PFSK-1 (cell line): ENCODE results near the gene LPCAT1.

Source experiments
- POLR2AphosphoS5 ChIP-seq: IDR thresholded peaks from 2 replicates; pipeline ENCODE4 v1.6.1; 2012; ENCODE audit warnings: low read depth, mild to moderate bottlenecking, control low read depth, low read length, moderate library complexity
- SIN3A ChIP-seq: IDR thresholded peaks from 2 replicates; pipeline ENCODE4 v1.6.1; 2012; ENCODE audit warnings: mild to moderate bottlenecking, low read length, moderate library complexity, borderline replicate concordance; ENCODE audit not compliant: insufficient read depth

DNA sequence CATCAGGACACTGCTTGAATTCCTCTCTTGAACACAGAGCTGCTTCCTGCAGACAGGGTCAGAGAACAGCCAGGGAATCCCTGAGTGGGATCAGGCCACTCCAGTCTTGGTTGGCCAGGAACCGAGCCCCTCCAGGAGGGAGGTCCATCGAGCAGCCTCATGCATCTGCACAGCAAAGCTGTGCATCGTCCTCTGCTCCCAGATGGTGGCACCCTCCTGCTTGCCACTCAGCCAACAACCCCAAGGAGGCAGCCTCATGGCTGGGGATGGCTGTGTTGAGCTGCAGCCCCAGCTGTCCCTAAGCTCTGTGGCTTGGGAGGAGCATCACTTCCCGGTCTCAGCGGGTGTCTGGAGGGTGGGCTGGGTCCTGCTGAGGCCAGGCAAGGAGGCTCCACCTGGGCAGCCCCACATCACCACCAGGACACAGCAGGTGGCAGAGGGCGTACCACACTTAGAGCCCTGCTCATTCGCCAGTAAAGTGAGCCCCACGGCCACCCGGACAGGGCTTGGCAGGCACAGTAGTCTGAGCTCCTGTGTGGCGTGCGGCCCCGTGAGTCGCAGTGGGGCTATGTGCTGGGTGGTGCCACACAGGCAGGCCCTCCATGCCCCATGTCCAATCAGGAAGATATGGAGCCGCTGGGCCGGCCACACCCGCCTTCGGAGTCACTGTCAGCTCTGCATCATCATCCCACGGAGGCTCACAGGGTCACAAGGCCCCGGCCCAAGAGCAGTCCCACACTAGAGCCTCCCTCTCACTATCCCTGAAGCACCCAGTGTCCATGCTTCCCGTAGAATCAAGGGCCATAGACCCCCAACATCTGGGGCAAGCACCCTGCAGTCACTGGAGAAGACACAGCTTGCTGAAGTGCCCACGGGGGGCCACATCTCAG lies 11.9 kb downstream of the LPCAT1 start:
- no peak for TF ChIP-seq POLR2AphosphoS5
- no peak for TF ChIP-seq SIN3A
